Measurements from ENCODE around the gene IGFL2. TPM values are rescaled to one million over a fixed set of nuclear protein-coding genes. Genes with fewer than 3 reads are reported as not detected.

IGFL2 gene
- total RNA-seq, 1 donor from 2014 or later = 0.40 TPM

Other genes starting within 250 kb of the IGFL2 start
- gene MYPOP, start 245.6 kb upstream of the IGFL2 start, total RNA-seq = 5.5 and 5.9 TPM in 2 replicates
- not detected in 2 replicates for gene NANOS2, start 233.5 kb upstream of the IGFL2 start, total RNA-seq
- gene NOVA2, start 174.4 kb upstream of the IGFL2 start, total RNA-seq = not detected in 2 replicates
- gene CCDC61, start 152.8 kb upstream of the IGFL2 start, total RNA-seq = 23.1 and 30.1 TPM in 2 replicates
- gene PGLYRP1, start 125.2 kb upstream of the IGFL2 start, total RNA-seq = not detected in 2 replicates
- gene IGFL4, start 107.2 kb upstream of the IGFL2 start, total RNA-seq = not detected in 2 replicates
- not detected in 2 replicates for gene IGFL3, start 23.6 kb upstream of the IGFL2 start, total RNA-seq
- not detected in 2 replicates for gene IGFL1, start 81.5 kb downstream of the IGFL2 start, total RNA-seq
- not detected in 2 replicates for gene HIF3A, start 148.8 kb downstream of the IGFL2 start, total RNA-seq
- gene PPP5C, start 198.8 kb downstream of the IGFL2 start, total RNA-seq = 160 and 169 TPM in 2 replicates